ENCODE results near the gene TIGIT.
"Not testable (repeated sequence)": the region's sequence is repeated elsewhere in the genome, so short reads cannot be mapped to it uniquely, and the experiment has no call there.

The TIGIT gene

GRCh38 chr3:114293838-114294535 lies at the start of gene TIGIT:
TIGIT (plus strand) TSS chr3:114294028; CDS start chr3:114294062, 34 bp downstream.
- no peak for DNase-seq (ENCODE audit: low spot score)

GRCh38 chr3:114252954-114253353 lies 40.9 kb upstream of the TIGIT start:
- no peak for DNase-seq (ENCODE audit: low spot score)

DNA sequence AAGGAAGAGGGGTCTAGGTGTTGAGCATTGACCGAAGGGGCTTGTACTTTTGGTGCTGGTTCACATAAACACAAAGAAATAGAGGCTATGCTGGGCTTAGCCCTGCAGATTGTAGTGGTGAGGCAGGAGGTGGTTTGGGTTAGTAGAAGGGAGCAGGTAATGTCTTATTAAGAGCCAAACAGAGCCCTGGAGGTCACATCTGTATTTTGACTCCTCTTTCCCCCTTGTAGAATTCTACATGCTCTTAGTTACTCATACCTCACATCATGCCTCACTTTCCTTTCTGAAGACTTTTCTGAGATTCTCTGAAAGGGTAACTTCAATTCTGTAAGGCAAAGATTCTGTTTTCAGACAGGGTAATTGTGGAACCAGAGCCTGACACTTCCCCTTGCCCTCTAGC lies 40.3 kb upstream of the TIGIT start:
- no peak for DNase-seq (ENCODE audit: low spot score)

DNA sequence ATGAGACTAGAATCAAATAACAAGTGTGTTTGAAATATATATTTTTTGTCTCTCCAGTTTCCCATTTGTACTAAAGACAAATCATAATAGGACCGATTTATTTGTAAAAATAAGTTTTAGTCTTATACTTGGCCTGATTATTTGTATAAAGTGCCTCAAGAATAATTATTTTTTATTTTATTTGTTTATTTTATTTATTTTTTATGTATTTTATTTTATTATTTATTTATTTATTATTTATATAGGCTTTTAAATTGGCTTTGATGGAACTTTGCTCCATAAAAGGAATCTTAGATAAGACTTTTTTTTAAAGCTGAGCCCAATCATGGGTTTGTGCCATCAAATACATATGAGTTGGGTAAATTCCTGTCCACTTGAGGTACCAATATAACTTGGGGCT lies 34.3 kb upstream of the TIGIT start:
- DNase-seq (ENCODE audit: low spot score): no peak

GRCh38 chr3:114260152-114260551 lies 33.7 kb upstream of the TIGIT start:
- no peak for DNase-seq (ENCODE audit: low spot score)

DNA sequence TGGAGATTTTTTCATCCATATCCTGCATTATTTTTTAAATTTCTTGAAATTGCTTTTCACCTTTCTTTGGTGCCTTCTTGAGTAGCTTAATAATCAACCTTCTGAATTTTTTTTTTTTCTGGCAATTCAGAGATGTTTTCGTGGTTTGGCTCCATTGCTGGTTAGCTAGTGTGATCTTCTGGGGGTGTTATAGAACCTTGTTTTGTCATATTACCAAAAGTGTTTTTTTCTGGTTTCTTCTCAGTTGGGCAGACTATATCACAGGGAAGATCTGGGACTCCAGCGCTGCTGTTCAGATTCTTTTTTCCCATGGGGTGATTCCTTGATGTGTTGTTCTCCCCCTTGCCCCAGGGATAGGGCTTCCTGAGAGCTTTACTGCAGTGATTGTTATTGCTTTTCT lies 23.8 kb upstream of the TIGIT start:
- no peak for DNase-seq (ENCODE audit: low spot score)

GRCh38 chr3:114272271-114272670 lies 21.6 kb upstream of the TIGIT start:
- no peak for DNase-seq (ENCODE audit: low spot score)

- DNase-seq (ENCODE audit: low spot score): no peak
Observed at GRCh38 chr3:114274929-114275328, 18.9 kb upstream of the TIGIT start.

GRCh38 chr3:114276856-114277255 lies 17.0 kb upstream of the TIGIT start:
- DNase-seq (ENCODE audit: low spot score): not testable (repeated sequence)

- DNase-seq (ENCODE audit: low spot score): no peak
Observed at GRCh38 chr3:114284644-114285043, 9.2 kb upstream of the TIGIT start.

GRCh38 chr3:114285648-114286230 lies 8.1 kb upstream of the TIGIT start:
- no peak for DNase-seq (ENCODE audit: low spot score)

- no peak for DNase-seq (ENCODE audit: low spot score)
Observed at GRCh38 chr3:114286266-114286665, 7.6 kb upstream of the TIGIT start.

GRCh38 chr3:114290911-114291901 lies 2.6 kb upstream of the TIGIT start:
- DNase-seq (ENCODE audit: low spot score): peak; percentile 15

- DNase-seq (ENCODE audit: low spot score): no peak
Observed at GRCh38 chr3:114294940-114295480, 1.2 kb downstream of the TIGIT start.

- DNase-seq (ENCODE audit: low spot score): no peak
Observed at GRCh38 chr3:114295946-114296345, 2.1 kb downstream of the TIGIT start.

DNA sequence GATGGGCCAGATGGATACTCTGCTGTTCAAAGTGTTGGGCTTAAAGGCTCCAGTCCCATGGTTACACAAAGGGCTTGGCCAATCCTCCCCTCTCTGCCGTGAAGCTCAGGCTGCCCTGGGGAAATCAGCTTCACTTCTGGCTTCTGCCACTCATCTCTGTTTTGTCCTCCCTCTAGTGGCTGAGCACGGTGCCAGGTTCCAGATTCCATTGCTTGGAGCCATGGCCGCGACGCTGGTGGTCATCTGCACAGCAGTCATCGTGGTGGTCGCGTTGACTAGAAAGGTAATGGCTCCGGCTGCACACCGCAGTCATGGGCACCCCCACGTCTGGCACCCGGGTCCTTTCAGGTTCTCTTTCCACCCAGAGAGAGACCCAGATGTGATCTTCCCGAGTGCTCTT lies 5.6 kb downstream of the TIGIT start:
- DNase-seq (ENCODE audit: low spot score): no peak

- DNase-seq (ENCODE audit: low spot score): no peak
Observed at GRCh38 chr3:114299941-114300624, 6.3 kb downstream of the TIGIT start.

GRCh38 chr3:114307222-114307830 lies 13.5 kb downstream of the TIGIT start:
- no peak for DNase-seq (ENCODE audit: low spot score)

GRCh38 chr3:114307832-114308231 lies 14.0 kb downstream of the TIGIT start:
- no peak for DNase-seq (ENCODE audit: low spot score)

GRCh38 chr3:114308377-114308776 lies 14.5 kb downstream of the TIGIT start:
- no peak for DNase-seq (ENCODE audit: low spot score)

GRCh38 chr3:114308830-114309229 lies 15.0 kb downstream of the TIGIT start:
- DNase-seq (ENCODE audit: low spot score): no peak

All from Ammon's horn (tissue), 1 donor.